Measurements from ENCODE around the gene ZNF609. TPM values are rescaled to one million over a fixed set of nuclear protein-coding genes. Genes with fewer than 3 reads are reported as not detected.
"Not testable (repeated sequence)": the region's sequence is repeated elsewhere in the genome, so short reads cannot be mapped to it uniquely, and the experiment has no call there.

The ZNF609 gene
- total RNA-seq, 4 donors from 2014 or later, result 38.3 to 53.7 (median 45.3) TPM

GRCh38 chr15:64623347-64623996, 163.1 kb downstream of the ZNF609 start:
- H3K27me3 ChIP-seq, result no peaks in the 10 kb centered on the region
- H3K9me3 ChIP-seq, result no peaks in the 10 kb centered on the region
- peaks cover 0 to 9% (median 0%) of the 10 kb centered on the region in 4 donors for H3K36me3 ChIP-seq
- peak overlapping the region in 3 of 4 donors; percentile 50 to 74 (median 60) for H3K27ac ChIP-seq (replicated peaks in 1 of 4)
- WGBS, result 92% methylated on average over 2 of the region's 2 CpGs
- peaks cover 17 to 74% (median 70%) of the 10 kb centered on the region in 4 donors for H3K4me1 ChIP-seq
- no peak overlapping the region for H3K4me3 ChIP-seq
- TF ChIP-seq POLR2A (IDR thresholded peaks at IDR 0.05; ENCODE audit: low read depth), result no peak
- no peak for TF ChIP-seq CTCF (IDR thresholded peaks at IDR 0.05)
- TF ChIP-seq POLR2AphosphoS5 (IDR thresholded peaks at IDR 0.05), result no peak
- TF ChIP-seq EP300 (IDR thresholded peaks at IDR 0.05), result no peak
- no peak for DNase-seq (ENCODE audit: extremely low spot score)
- intact Hi-C loops (cut with DNase I), result no loop called here

- peaks cover 17 to 73% (median 70%) of the 10 kb centered on the region in 4 donors for H3K4me1 ChIP-seq
- TF ChIP-seq CTCF (IDR thresholded peaks at IDR 0.05) (no peak), POLR2A (IDR thresholded peaks at IDR 0.05; ENCODE audit: low read depth) (no peak), EP300 (IDR thresholded peaks at IDR 0.05) (no peak), POLR2AphosphoS5 (IDR thresholded peaks at IDR 0.05) (no peak)
- intact Hi-C loops (cut with DNase I), result no loop called here
- DNase-seq (ENCODE audit: extremely low spot score), result no peak
- 85% methylated on average over 2 of the region's 2 CpGs for WGBS
- no peak overlapping the region for H3K4me3 ChIP-seq
- peaks cover 0 to 9% (median 0%) of the 10 kb centered on the region in 4 donors for H3K36me3 ChIP-seq
- H3K27ac ChIP-seq (replicated peaks in 1 of 4), result peak overlapping the region in 2 of 4 donors; percentile 17 to 74
- no peaks in the 10 kb centered on the region for H3K9me3 ChIP-seq
- no peaks in the 10 kb centered on the region for H3K27me3 ChIP-seq
Observed at GRCh38 chr15:64624242-64624641, 163.9 kb downstream of the ZNF609 start.

- TF ChIP-seq POLR2A (IDR thresholded peaks at IDR 0.05; ENCODE audit: low read depth), result no peak
- TF ChIP-seq POLR2AphosphoS5 (IDR thresholded peaks at IDR 0.05), result no peak
- TF ChIP-seq CTCF (IDR thresholded peaks at IDR 0.05), result no peak
- no peak for TF ChIP-seq EP300 (IDR thresholded peaks at IDR 0.05)
- 96% methylated on average over 2 of the region's 2 CpGs for WGBS
- H3K9me3 ChIP-seq, result no peaks in the 10 kb centered on the region
Observed at GRCh38 chr15:64629063-64629462, 168.7 kb downstream of the ZNF609 start.

GRCh38 chr15:64630396-64631107, 170.2 kb downstream of the ZNF609 start:
- 88% methylated on average over 3 of the region's 3 CpGs for WGBS
- no peak overlapping the region for H3K27ac ChIP-seq (replicated peaks in 1 of 4)
- no peak for DNase-seq (ENCODE audit: extremely low spot score)
- H3K36me3 ChIP-seq, result peaks cover 0 to 11% (median 0%) of the 10 kb centered on the region in 4 donors
- intact Hi-C loops (cut with DNase I), result no loop called here
- TF ChIP-seq CTCF (IDR thresholded peaks at IDR 0.05), result peak in 1 of 3 experiments; percentile 6
- no peak for TF ChIP-seq POLR2AphosphoS5 (IDR thresholded peaks at IDR 0.05)
- H3K27me3 ChIP-seq, result no peaks in the 10 kb centered on the region
- H3K4me1 ChIP-seq, result peaks cover 20 to 52% (median 37%) of the 10 kb centered on the region in 4 donors
- no peaks in the 10 kb centered on the region for H3K9me3 ChIP-seq
- H3K4me3 ChIP-seq, result no peak overlapping the region

More at GRCh38 chr15:64629063-64629462, 168.7 kb downstream of the ZNF609 start:
- Histone ChIP-seq H3K27me3 (no peaks in the 10 kb centered on the region), H3K36me3 (peaks cover 0 to 11% (median 0%) of the 10 kb centered on the region in 4 donors), H3K4me3 (no peak overlapping the region), H3K27ac (replicated peaks in 1 of 4) (no peak overlapping the region), H3K4me1 (peaks cover 5 to 52% (median 33%) of the 10 kb centered on the region in 4 donors)
- no peak for DNase-seq (ENCODE audit: extremely low spot score)
- intact Hi-C loops (cut with DNase I), result no loop called here

GRCh38 chr15:64632639-64633038, 172.3 kb downstream of the ZNF609 start:
- H3K36me3 ChIP-seq, result peaks cover 0 to 11% (median 0%) of the 10 kb centered on the region in 4 donors
- H3K4me3 ChIP-seq; H3K9me3 ChIP-seq; H3K27ac ChIP-seq (replicated peaks in 1 of 4); intact Hi-C loops (cut with DNase I); DNase-seq (ENCODE audit: extremely low spot score); H3K27me3 ChIP-seq: not testable (repeated sequence)
- H3K4me1 ChIP-seq, result peaks cover 27 to 68% (median 48%) of the 10 kb centered on the region in 4 donors
- WGBS, result 95% methylated on average over 3 of the region's 3 CpGs
